ENCODE data around the gene C3orf20.
"Not testable (repeated sequence)": the region's sequence is repeated elsewhere in the genome, so short reads cannot be mapped to it uniquely, and the experiment has no call there.

C3orf20 gene

DNA sequence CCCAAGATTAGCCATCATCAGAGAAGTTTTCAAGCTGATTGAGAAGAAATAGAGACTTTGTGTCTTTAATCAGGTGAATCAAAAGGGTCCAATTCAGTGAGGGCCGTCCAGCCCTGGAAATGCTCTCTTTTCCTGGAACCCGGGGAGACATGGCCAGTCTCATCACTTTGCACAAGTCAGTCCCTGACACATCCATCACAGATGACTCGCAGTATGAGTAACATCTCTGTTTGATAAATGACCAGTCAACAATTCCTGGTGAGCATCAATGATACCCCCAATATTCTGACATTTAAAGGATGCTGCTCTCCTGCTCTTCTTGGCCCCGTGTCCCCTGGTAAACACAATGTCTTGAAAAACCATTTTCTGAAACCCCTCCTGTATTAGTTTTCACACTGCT is 26.7 kb downstream of the C3orf20 start:
- no peak for DNase-seq

DNA sequence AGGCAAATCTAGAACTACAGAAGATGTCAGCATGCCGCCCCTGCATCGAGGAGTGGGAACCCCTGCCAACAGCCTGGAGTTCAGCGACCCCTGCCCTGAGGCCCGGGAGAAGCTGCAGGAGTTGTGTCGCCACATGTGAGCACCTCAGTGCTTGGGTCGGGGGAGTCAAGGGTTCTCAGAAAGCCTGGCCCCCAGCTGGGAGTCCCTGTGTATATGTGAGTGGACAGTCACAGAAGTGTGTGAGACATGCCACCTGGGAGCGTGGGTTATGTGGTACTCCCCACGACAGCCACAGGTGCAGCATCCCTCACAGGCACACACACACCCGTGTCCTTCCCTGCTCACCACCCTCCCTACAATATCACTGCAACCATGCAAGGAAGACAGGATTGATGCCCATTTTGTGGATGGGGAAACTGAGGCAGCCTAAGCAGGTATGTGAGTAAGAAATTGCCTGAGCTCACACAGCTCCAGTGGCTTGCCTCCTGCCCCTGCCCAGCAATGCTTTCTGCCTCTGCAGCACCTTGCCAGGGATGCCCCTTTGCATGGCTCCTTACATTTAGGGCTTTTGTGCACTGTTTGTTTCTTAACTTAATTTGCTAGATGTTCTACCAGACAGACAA is 28.3 kb downstream of the C3orf20 start:
- no peak for DNase-seq

DNA sequence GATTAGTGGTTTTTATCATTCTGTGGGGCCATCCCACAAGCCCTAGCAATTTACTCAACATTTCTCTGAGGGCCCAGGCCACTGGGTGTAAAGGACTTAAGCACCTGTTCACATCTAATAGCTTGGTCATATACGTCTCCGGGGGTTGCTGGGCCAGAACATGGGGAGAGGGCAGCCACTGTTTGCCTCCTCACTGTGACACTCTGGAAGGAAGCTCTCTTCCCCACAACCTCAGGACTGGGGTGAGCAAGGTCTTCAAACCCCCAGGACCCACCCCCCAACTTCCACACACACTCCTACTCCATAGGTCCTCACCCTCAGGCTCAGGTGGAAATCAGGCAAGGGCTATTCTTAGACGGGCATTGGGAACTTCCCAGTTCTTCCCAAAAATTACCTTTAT is 28.9 kb downstream of the C3orf20 start:
- DNase-seq, result no peak

DNA sequence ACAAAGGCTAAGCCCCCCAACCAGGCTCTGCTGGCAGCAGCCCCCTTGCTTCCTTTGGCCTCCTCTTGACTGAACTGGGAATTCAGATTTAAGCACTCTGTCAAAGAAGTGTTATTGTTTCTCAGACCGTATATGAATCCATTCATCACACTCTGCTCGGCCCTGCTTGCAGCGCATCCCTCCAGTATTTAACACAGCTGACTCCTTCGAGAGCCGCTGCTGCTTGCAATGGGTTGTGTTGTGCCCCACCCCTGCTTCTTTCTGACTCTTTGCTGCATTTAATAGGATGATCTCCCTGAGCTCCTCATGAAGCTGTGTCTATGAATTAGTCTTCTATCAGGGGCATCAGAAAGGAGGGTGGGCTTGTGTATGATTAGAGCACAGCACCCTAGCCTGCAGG is 31.2 kb downstream of the C3orf20 start:
- DNase-seq, result no peak

DNA sequence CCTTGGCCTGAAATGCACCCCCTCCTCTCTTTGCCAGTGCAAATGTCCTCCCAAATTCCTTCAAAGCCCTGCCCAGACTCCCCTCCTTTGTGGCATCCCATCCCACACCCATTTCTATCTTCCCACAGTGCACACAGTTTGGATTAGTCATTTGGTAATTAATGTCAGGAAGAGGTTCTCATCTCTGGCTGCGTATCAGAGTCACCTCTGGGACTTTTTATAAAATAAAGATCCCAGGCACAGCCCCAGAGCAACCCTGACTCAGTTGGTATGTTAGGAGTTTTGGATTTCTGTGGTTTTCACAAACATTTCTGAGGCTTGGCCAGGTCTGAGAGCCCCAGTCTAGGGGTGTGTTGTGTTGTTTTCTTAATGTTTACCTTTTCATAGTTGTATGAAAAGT is 41.6 kb downstream of the C3orf20 start:
- DNase-seq, result no peak

DNA sequence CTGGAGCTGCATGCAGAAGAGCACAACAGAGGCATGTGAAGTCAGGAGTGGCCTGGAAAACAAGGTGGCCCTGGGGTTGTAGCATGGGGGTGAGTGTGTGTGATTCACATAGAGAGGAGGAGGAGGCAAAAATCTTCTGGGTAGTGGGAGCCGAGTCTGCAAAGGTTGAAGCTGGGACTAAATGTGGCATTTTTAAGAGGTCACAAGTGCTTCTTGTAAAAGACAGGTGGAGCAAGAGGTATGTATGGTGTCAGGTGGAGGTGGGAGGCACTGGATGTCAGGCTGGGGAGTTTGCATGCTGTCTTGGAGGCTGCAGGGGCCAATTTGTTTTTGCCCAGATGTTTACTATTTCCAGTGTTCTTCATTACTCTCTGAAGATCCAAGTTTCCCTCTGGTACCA is 42.4 kb downstream of the C3orf20 start:
- no peak for DNase-seq

DNA sequence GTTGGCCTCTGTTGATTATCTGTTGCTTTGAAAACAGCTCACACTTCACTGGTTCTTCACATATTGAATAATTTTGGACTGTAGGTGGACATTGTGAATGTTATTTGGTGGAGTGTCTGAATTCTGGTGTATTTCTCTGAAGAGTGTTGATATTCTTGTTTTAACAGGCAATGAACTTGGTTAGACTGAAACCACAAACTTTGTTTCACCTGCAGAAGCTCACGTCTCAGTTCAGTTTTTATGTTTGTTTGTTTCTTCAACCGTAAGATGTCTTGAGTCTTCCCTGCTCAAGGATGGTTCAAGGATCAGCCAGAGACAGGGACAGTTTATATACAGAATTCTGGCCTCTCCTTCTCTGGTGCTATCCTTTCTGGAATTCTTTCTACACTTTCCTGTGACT is 43.6 kb downstream of the C3orf20 start:
- DNase-seq, result no peak

DNA sequence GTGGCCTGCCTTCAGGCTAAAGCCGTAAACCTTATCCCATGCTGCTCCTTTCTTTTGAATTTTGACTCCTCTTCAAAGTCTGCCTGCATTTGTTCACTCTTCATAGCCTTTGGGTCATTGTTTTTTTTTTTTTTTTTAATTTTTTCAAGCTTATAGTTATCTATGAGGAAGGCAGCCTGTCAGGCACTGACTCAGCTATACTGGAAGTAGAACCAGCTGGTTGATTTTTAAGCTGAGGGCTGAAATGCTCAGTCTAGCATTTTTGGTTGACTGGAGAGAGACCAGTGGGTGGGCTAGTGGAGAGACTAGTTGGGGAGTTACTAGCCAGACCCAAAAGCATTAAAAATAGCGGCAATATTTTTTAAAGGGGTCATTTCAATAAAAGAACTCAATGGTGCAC is 44.1 kb downstream of the C3orf20 start:
- DNase-seq, result no peak

DNA sequence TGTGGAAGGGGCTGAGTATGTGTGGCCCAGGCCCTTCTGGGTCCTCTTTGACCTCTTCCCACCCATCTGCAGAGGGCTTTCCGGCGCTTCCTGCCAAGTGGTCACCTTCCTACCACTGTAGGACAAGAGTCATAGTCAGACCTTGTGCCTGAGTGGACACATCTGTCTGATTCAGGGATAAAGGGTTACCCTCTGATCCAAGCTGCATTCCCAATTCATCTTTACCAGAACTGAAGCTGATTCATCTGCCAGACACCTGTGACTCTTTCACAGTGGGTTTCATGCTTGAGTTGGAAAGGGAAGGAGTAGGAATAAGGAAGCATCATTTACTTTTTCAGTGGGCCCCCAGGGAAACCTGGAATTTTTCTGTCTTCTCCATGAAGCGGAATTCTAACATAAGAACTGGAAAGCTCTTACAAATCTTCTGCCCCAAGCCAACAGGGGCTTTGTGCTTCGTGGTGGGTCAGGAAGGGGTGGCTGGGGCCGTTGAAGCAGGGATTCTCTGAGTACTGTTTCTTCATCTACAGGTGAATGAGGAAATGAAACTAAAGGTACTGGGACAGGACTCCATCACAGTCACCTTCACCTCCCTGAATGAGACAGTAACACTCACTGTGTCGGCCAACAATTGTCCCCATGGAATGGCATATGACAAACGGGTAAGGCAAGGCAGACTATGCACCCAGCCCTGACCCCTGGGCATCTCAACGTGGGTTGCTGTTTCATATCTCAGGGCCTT is 46.4 kb downstream of the C3orf20 start:
- no peak for DNase-seq

DNA sequence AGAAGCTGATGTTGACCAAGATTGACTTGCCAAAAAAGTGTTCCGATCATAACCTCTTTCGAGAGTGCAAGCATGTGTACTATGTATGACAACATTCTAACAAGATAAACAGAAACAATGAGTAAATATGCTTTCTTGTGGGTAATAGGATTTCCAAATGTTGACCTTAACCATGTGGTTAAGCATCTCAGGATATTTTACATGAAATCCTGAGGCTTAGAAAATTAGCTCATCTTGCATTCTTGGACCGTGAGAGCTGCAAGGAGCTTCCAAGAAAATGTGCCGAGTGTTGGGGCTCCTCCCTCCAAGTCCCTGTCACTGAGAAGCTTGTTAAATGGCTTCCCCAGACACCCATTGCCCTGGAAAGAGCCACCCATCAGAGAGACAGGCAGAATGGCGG is 50.1 kb downstream of the C3orf20 start:
- DNase-seq, result no peak

DNA sequence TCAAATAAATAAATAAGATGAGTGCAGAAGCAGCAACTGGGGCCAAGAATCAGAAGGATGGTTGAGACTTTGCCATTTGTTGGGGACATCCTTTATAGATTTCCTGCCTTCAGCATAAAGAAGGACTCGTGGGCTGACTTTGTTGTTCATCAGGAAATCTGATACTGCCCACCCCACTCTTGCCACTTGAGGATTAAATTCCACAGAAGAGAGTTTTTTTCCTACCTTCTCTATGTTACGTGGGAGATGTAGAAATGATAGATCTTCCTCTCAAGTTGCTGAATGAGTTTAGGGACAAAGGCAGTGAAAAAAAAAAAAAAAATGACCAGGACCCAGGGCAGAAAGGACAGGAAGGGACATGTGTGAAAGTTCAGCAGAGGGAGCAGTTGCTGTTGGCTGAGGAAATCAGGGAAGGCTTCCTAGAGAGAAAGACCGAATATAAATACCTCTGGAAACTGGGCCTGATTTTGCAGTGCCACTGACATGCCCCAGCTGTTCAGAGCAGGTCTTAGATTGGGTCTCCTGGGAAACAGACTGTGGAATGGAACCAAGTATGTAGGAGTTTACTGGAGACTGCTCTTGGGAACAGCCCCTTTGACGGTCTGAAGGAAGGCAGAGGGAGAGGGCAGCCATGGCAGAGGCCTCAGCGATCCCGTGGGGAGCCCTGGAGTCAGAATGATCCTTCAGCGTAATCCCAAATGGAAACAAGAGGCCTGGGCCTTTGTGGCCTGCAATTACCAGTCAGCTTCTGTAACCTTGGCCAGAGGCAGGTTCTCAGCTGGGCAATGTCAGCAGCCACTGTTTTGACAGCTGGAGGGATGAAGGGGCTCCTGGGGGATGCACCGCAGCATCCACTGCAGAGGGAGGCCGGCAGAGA is 50.9 kb downstream of the C3orf20 start:
- DNase-seq, result no peak

DNA sequence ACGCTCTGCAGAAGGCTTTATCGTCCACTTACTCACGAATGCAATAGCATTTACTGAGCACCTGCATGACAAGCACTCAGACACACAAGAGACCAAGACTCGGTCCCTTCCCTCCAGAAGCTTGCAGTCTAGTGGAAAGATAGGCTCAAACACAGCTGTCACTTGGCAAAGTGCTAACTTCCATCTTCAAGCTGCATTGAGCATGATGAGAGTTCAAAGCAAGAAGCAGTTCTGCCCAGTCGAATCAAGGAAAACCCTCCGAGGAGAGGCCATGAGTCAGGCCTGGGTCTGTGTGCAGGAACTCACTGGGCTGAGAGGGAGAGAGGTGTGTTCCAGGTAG is 51.5 kb downstream of the C3orf20 start:
- DNase-seq, result no peak

DNA sequence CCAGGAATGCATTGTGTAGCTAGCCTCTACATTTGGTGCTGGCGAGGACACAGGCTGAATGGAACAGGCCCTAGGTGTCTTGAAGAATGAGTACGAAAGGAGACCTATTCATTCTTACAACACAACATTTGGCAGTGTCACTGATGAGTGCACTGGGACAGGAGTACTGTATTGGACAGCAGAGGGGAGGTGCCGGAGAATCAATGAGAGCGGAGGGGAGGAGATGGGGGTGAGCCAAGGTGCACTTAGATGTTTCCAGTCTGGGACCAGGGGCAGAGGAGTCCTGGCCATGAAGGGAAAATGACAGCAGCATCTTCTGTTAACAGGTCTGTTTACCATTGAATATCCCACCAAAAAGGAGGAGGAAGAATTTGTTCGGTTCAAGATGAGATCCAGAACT is 53.2 kb downstream of the C3orf20 start:
- DNase-seq, result no peak

DNA sequence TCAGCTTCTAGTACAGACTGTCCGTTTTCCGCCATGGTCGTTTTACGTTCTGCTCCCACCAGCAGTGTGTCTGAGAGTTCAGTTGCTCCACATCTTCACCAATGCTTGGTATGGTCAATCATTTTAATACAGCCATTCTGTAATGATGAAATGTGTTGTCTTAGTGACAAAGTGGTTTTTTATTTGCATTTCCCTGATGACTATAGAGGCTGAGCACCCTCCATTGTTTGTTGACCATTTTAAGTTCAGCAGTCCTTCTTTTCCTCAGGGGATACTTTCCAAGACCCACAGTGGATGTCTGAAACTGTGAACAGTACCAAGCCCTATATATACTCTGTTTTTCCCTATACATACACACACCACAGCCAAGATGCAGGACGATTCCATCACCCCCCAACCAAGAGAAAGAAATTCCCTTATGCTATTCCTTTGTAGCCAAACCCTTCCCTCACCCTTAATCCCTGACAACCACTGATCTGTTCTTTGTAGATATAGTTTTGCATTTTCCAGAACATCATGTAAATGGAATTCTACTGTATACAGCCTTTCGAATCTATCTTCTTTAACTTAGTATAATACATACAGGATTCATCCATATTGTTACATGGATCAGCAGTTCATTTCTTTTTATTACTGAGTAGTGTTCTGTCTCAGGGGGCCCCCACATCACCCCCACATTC is 55.9 kb downstream of the C3orf20 start:
- DNase-seq, result no peak

DNA sequence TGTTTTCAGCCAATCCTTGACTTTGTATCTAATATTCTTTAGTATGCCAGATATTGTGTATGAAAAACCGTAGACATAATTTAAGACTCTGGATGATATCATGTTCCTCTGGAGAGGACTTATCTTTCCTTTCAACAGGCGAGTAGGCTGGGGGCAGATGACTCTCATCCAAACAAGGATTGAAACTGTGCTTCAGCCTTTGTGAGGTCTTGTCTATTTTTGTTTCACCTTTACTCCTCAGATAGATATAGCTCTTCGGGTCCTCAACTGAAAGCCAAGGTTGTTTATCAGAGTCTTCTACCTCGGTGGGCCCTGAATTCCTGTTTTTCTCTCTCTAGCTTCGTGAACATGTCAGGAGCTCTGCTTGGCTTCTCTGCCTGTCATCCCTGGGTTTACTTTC is 66.0 kb downstream of the C3orf20 start:
- DNase-seq, result no peak

DNA sequence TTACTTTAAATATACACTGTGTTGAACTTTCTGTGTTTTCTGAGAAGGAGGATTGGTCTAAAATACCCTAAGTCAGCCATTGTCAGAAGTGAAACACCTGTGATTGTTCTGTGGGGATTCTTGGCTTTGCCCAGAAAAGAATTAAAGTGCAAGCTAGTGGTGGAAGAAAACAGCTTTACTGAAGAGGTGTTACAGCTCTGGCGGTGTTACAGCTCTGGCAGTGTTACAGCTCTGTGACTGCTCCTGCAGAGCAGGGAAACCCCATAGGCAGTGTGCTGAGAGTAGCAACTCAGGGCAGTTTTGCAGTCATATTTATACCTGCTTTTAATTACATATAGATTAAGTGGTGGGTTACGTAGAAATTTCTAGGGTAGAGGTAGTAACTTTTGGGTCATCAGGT is 66.6 kb downstream of the C3orf20 start:
- DNase-seq, result no peak

DNA sequence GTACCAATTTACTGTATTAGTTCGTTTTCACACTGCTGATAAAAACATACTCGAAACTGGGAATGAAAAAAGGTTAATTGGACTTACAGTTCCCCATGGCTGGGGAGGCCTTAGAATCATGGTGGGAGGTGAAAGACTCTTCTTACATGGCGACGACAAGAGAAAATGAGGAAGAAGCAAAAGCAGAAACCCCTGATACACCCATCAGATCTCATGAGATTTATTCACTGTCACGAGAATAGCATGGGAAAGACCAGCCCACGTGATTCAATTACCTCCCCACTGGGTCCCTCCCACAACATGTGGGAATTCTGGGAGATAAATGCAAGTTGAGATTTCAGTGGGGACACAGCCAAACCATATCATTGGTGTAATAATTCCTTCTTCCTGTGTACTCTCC is 69.6 kb downstream of the C3orf20 start:
- no peak for DNase-seq

DNA sequence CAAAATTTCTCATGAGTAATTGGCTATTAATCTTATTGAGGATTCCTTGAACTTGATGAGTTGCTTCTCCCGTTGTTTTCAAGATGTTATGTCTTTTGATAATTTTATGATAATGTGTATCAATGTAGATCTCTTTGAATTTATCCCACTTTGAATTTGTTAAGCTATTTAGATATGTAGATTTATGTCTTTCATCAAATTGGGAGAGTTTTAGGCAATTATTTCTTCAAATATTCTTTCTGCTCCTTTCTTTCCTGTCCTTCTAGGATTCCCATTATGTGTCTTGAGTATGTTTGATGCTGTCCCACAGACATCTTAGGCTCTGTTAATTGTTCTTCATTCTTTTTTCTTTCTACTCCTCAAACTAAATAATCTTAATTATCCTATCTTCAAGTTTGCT is 75.7 kb downstream of the C3orf20 start:
- no peak for DNase-seq

DNA sequence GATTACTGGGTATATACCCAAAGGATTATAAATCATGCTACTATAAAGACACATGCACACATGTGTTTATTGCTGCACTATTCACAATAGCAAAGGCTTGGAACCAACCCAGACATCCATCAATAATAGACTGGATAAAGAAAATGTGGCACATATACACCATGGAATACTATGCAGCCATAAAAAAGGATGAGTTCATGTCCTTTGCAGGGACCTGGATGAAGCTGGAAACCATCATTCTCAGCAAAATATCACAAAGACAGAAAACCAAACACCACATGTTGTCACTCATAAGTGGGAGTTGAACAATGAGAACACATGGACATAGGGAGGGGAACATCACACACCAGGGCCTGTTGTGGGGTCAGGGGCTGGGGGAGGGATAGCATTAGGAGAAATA is 78.0 kb downstream of the C3orf20 start:
- DNase-seq, result not testable (repeated sequence)

DNA sequence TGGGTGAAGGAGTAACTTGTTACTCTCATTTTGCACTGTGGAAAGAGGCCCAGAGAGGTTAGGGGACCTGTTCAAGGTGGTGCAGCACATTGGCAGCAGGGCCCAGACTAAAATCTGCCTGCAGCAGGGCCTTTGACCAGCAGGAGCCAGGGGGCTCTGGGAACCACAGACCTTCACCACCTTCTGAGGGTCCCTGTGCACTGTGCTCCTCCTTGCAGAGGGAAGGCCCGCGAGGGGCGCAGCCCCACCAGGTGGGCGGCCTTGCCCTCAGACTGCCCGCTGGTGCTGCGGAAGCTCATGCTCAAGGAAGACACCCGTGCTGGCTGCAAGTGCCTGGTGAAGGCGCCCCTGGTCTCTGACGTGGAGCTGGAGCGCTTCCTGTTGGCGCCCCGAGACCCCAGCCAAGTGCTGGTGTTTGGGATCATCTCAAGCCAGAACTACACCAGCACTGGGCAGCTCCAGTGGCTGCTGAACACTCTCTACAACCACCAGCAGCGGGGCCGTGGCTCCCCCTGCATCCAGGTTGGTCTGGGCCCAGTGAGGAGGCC is 82.3 kb downstream of the C3orf20 start:
- DNase-seq, result no peak

DNA sequence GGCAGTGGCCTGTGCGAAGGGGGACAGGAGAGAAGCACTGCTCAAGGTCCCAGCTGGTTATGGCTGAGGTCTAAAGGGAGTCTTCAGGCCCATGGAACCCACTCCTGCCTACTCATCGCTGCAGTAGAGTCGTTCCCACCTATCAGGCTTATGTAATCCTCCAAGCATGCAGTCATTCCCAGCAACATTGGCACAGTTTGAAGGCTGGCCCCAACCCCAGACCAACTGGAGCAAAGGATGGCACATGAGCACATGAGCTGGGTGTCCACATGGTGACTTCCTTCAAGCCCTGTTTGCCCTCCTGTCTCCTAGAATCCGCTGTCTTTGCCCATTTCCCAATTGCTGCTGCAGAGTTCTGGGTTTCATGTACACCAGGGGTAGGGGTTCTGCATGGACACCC is 83.4 kb downstream of the C3orf20 start:
- no peak for DNase-seq

DNA sequence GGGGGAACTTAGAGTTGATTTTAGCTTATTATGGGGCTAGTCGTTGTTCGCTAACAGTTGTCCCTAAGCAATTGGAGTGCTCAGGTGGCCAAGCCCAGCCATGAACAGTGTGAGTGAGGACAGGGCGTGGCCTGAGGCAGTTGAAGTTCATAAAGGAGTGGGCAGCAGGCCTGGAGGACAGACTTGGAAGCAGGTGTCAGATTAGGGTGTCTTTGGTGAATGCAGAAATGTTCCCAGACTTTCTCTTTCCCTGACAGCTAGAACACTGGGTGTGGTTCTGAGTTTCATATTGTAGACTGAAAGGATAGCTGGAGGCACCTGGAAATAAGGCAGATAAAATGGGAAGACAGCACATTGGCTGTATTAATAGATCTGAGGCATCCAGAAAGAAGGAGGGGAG is 84.0 kb downstream of the C3orf20 start:
- no peak for DNase-seq

DNA sequence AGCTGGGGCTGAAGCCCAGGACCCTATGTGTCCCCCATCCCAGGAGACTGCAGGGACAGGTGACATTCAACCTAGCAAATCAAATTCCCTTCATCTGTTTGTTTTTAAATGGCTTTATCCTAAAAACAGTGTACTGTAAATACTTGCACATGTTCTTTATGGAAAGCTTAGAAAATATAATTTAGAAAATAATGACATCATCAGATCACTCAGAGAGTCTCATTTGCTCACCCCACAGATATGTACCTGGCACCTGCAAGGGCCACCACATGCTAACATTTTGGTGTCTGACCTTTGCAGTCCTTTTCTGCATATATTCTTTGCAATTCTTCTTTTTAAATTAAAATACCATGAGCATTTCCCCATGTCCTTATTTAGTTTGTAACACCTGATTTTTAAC is 85.2 kb downstream of the C3orf20 start:
- no peak for DNase-seq

Measured in T-helper 9 cell (primary cell).